H1 (cell line): ENCODE measurements around the gene MRM3. TPM values are rescaled to one million over a fixed set of nuclear protein-coding genes. Genes with fewer than 3 reads are reported as not detected.

Experiments
- CTCF ChIA-PET: fragments of 300-600 bp; sonication (Branson Sonifier 250); formaldehyde crosslinking; loops from one replicate; lab custom pipeline; 2021; ENCODE audit not compliant: partially characterized antibody; lab: Charles Lee
- POLR2A ChIA-PET: fragments of 300-600 bp; sonication (Branson Sonifier 250); formaldehyde crosslinking; loops from one replicate; lab custom pipeline; 2021; ENCODE audit warnings: inconsistent platforms; ENCODE audit not compliant: partially characterized antibody; lab: Charles Lee
- DNase-seq, 2 experiments: peaks; one replicate each; pipeline versions ENCODE4 v3.0.0 to v3.0.0-alpha.2; 2010 to 2022; ENCODE audit warnings: low spot score in 2 of 2, low read depth in 1 of 2, mixed read lengths in 1 of 2
- FAIRE-seq: peaks from 2 replicates; lab custom pipeline; 2011; peaks lifted over from hg19 to GRCh38; lab: Jason Lieb, UNC
- H2AFZ ChIP-seq: 2 replicates; pipeline ENCODE4 v1.8.1; 2012; ENCODE audit warnings: low read length, inconsistent platforms
- H2AK5ac ChIP-seq: 2 replicates; pipeline ENCODE4 v1.6.1; 2013; ENCODE audit warnings: low read depth, low read length
- H2BK120ac ChIP-seq: replicated peaks from 2 replicates; pipeline ENCODE3; 2013; ENCODE audit warnings: low read depth, low read length, inconsistent platforms
- H2BK12ac ChIP-seq: 2 replicates; pipeline ENCODE4 v1.6.1; 2013; ENCODE audit warnings: low read depth, low read length
- H2BK15ac ChIP-seq: 2 replicates; pipeline ENCODE4 v1.6.1; 2013; ENCODE audit warnings: low read length
- H2BK20ac ChIP-seq: 2 replicates; pipeline ENCODE4 v1.6.1; 2013; ENCODE audit warnings: low read length
- H2BK5ac ChIP-seq: 2 replicates; pipeline ENCODE4 v1.6.1; 2013; ENCODE audit warnings: low read depth, low read length
- H3K14ac ChIP-seq: 2 replicates; pipeline ENCODE4 v1.6.1; 2013; ENCODE audit warnings: inconsistent platforms; ENCODE audit not compliant: insufficient read length
- H3K18ac ChIP-seq: 2 replicates; pipeline ENCODE4 v1.6.1; 2013; ENCODE audit warnings: low read length; ENCODE audit errors: extremely low read depth
- H3K23ac ChIP-seq: 2 replicates; pipeline ENCODE4 v1.6.1; 2013; ENCODE audit warnings: inconsistent platforms; ENCODE audit not compliant: insufficient read length
- H3K23me2 ChIP-seq: 2 replicates; pipeline ENCODE4 v1.6.1; 2013; ENCODE audit warnings: low read depth, low read length
- H3K27ac ChIP-seq: 2 replicates; pipeline ENCODE4 v1.6.1; 2011; ENCODE audit warnings: low read depth, low read length, inconsistent platforms
- H3K27me3 ChIP-seq, 4 experiments: replicated peaks in 1 of 4; 1 replicate in 1 of 4; 2 replicates in 3 of 4; pipeline versions ENCODE4 v1.6.1 to v1.8.1; 2011 to 2013; ENCODE audit warnings: low read length in 3 of 4, mild to moderate bottlenecking in 3 of 4, inconsistent platforms in 2 of 4, mixed read lengths in 2 of 4, moderate library complexity in 1 of 4; ENCODE audit not compliant: control insufficient read depth in 3 of 4, insufficient read depth in 3 of 4; ENCODE audit errors: extremely low read depth in 1 of 4
- H3K36me3 ChIP-seq, 4 experiments: 2 replicates each; pipeline versions ENCODE4 v1.6.1 to v1.8.1; 2011 to 2013; ENCODE audit warnings: mild to moderate bottlenecking in 4 of 4, low read length in 3 of 4, moderate library complexity in 2 of 4, control low read depth in 1 of 4, inconsistent platforms in 1 of 4; ENCODE audit not compliant: insufficient read depth in 4 of 4, control insufficient read depth in 2 of 4
- H3K4ac ChIP-seq: replicated peaks from 2 replicates; pipeline ENCODE3; 2013; ENCODE audit warnings: low read length, low read depth, mixed read lengths, inconsistent platforms; ENCODE audit not compliant: insufficient read length
- H3K4me1 ChIP-seq, 4 experiments: replicated peaks in 1 of 4; 1 replicate in 1 of 4; 2 replicates in 3 of 4; pipeline versions ENCODE4 v1.6.1 to v1.8.1; 2011 to 2013; ENCODE audit warnings: low read length in 3 of 4, inconsistent platforms in 2 of 4, mixed read lengths in 1 of 4; ENCODE audit not compliant: insufficient read depth in 4 of 4, control insufficient read depth in 3 of 4
- H3K4me2 ChIP-seq, 2 experiments: 2 replicates each; pipeline versions ENCODE4 v1.6.1 to v1.8.1; 2011 to 2013; ENCODE audit warnings: low read depth in 2 of 2, low read length in 2 of 2, control low read depth in 1 of 2, inconsistent platforms in 1 of 2, mild to moderate bottlenecking in 1 of 2; ENCODE audit not compliant: insufficient read depth in 1 of 2
- H3K4me3 ChIP-seq, 4 experiments: fragments of 200-600, 300-600 bp in 1 of 4; sonication (generic), shearing (Covaris generic), sonication (Bioruptor Twin) in 1 of 4; 2 replicates each; pipeline versions ENCODE4 v1.5.1 to v1.8.1; 2011 to 2016; ENCODE audit warnings: low read length in 4 of 4, low read depth in 3 of 4, control low read depth in 2 of 4, inconsistent platforms in 2 of 4, mild to moderate bottlenecking in 2 of 4, mixed read lengths in 1 of 4, moderate library complexity in 1 of 4; ENCODE audit not compliant: insufficient read depth in 2 of 4; ENCODE audit errors: extremely low read depth in 1 of 4
- H3K56ac ChIP-seq: replicated peaks from 2 replicates; pipeline ENCODE3; 2013; ENCODE audit warnings: low read depth, mild to moderate bottlenecking, mixed read lengths, low read length, inconsistent platforms; ENCODE audit not compliant: insufficient read length
- H3K79me1 ChIP-seq: 2 replicates; pipeline ENCODE4 v1.6.1; 2013; ENCODE audit warnings: low read depth, low read length, control low read depth
- H3K79me2 ChIP-seq, 2 experiments: 2 replicates each; pipeline versions ENCODE4 v1.6.1 to v1.8.1; 2012 to 2013; ENCODE audit warnings: low read length in 2 of 2, mild to moderate bottlenecking in 2 of 2, inconsistent platforms in 1 of 2; ENCODE audit not compliant: insufficient read depth in 2 of 2, control insufficient read depth in 1 of 2
- H3K9ac ChIP-seq, 4 experiments: replicated peaks in 1 of 4; 1 replicate in 1 of 4; 2 replicates in 3 of 4; pipeline versions ENCODE4 v1.6.1 to v1.8.1; 2011 to 2013; ENCODE audit warnings: low read depth in 3 of 4, low read length in 3 of 4, control low read depth in 2 of 4, mild to moderate bottlenecking in 2 of 4, moderate library complexity in 2 of 4, inconsistent platforms in 1 of 4; ENCODE audit errors: extremely low read depth in 1 of 4
- H3K9me3 ChIP-seq, 2 experiments: 2 replicates each; pipeline versions ENCODE4 v1.6.1 to v1.8.1; 2012 to 2013; ENCODE audit warnings: mild to moderate bottlenecking in 2 of 2, moderate library complexity in 2 of 2, control low read depth in 1 of 2, inconsistent platforms in 1 of 2, low read depth in 1 of 2, low read length in 1 of 2, mixed read lengths in 1 of 2; ENCODE audit not compliant: insufficient read depth in 2 of 2
- H4K20me1 ChIP-seq, 2 experiments: replicated peaks in 1 of 2; 2 replicates each; pipeline versions ENCODE3 to v1.8.1; 2011 to 2013; ENCODE audit warnings: inconsistent platforms in 2 of 2, low read length in 2 of 2, mild to moderate bottlenecking in 1 of 2; ENCODE audit not compliant: insufficient read depth in 2 of 2, control insufficient read depth in 1 of 2
- H4K5ac ChIP-seq: 2 replicates; pipeline ENCODE4 v1.6.1; 2013; ENCODE audit warnings: low read length, low read depth, mixed read lengths, inconsistent platforms; ENCODE audit not compliant: insufficient read length
- H4K8ac ChIP-seq: 2 replicates; pipeline ENCODE4 v1.8.0; 2013; ENCODE audit warnings: mild to moderate bottlenecking, moderate library complexity, low read length, inconsistent platforms; ENCODE audit not compliant: insufficient read depth; ENCODE audit errors: extremely low read depth
- H4K91ac ChIP-seq: replicated peaks from 2 replicates; pipeline ENCODE3; 2013; ENCODE audit warnings: low read length, mixed read lengths, inconsistent platforms; ENCODE audit not compliant: insufficient read length
- BACH1 ChIP-seq: IDR thresholded peaks from 2 replicates; pipeline ENCODE4 v1.6.1; 2012; ENCODE audit warnings: low read length, improper control_type of control experiment
- BCL11A ChIP-seq, 2 experiments: IDR thresholded peaks; one replicate each; pipeline ENCODE4 v1.6.1; 2011; ENCODE audit warnings: low read depth in 2 of 2, low read length in 2 of 2, mild to moderate bottlenecking in 2 of 2
- CHD1 ChIP-seq: IDR thresholded peaks from 2 replicates; pipeline ENCODE4 v1.6.1; 2012; ENCODE audit warnings: low read depth, low read length, improper control_type of control experiment
- CREB1 ChIP-seq: IDR thresholded peaks from 2 replicates; pipeline ENCODE4 v1.6.1; 2012; ENCODE audit warnings: inconsistent platforms
- POLR2AphosphoS5 ChIP-seq: IDR thresholded peaks from 2 replicates; pipeline ENCODE4 v1.6.1; 2011; ENCODE audit warnings: low read depth, low read length
- RBBP5 ChIP-seq: IDR thresholded peaks from 2 replicates; pipeline ENCODE4 v1.7.1; 2012; ENCODE audit warnings: low read depth, mild to moderate bottlenecking, inconsistent platforms, low read length, moderate library complexity, borderline replicate concordance
- WGBS, 2 experiments: shearing (Covaris generic) in 1 of 2; methylation state at CpG; one replicate each; pipeline versions ENCODE4 v1.1.6 to v1.1.7; 2013 to 2015; ENCODE audit warnings: low lambda C conversion rate in 2 of 2, mixed read lengths in 2 of 2, inconsistent platforms in 1 of 2, low coverage in 1 of 2, missing lambda C conversion rate in 1 of 2; ENCODE audit not compliant: insufficient replicate concordance in 2 of 2, insufficient coverage in 1 of 2, insufficient read length in 1 of 2; ENCODE audit errors: extremely low coverage in 1 of 2, missing lambda C conversion rate in 1 of 2; 5-methylcytosine and 5-hydroxymethylcytosine counted together
- polyA plus RNA-seq, 7 experiments: library from polyadenylated mRNA; depleted of rRNA in 3 of 7; stranded (reverse) in 5 of 7; unstranded in 2 of 7; fragments of >200 nt in 5 of 7; fragments of 200-250 nt in 2 of 7; gene quantifications; 1 replicate in 5 of 7; 2 replicates in 1 of 7; 4 replicates in 1 of 7; pipeline versions ENCODE4 v1.2.1 to v1.2.3, GENCODE V29; 2011 to 2013; ENCODE audit warnings: missing spikeins in 2 of 7, mixed read lengths in 2 of 7
- total RNA-seq: library from RNA; stranded (reverse); fragmentation: NEBNext Ultra II Directional; extraction: Animal tissue kit (Norgen Biotek cat#: 25700); gene quantifications from 2 replicates; pipeline ENCODE4 v1.2.1, GENCODE V29; 2021

The MRM3 gene
- total and polyA plus RNA-seq, 2 of the 8 experiments (the other 6 are each of a cell fraction or from before 2014, with no cell fraction given), result 10.1 to 20.8 TPM

- Histone ChIP-seq H4K91ac (peak overlapping the region; percentile 39), H3K18ac (no peak overlapping the region), H2BK15ac (0 out of 2 replicates have a peak overlapping the region, but pooled peaks have one; percentile 24), H3K27ac (no peak overlapping the region), H3K4me1 (no peaks in the 10 kb centered on the region), H2AFZ (no peak overlapping the region), H2BK120ac (peak overlapping the region; percentile 15), H3K56ac (peak overlapping the region; percentile 37), H3K23me2 (peaks cover 5% of the 10 kb centered on the region; the same call in 1 of the 2 replicates), H3K27me3 (no peaks in the 10 kb centered on the region), H3K79me1 (peaks cover 11% of the 10 kb centered on the region), H2BK5ac (peak overlapping the region; percentile 60; the same call in 1 of the 2 replicates), H3K9me3 (no peaks in the 10 kb centered on the region), H3K23ac (no peak overlapping the region), H3K4me2 (no peak overlapping the region), H3K79me2 (peaks cover 0 to 5% of the 10 kb centered on the region in 2 experiments; a peak in 1 of 4 replicates), H3K36me3 (peaks cover 2 to 34% (median 18%) of the 10 kb centered on the region in 4 experiments; a peak in 5 of 8 replicates), H4K8ac (no peak overlapping the region), H2AK5ac (no peak overlapping the region), H4K5ac (no peak overlapping the region), H3K4me3 (no peak overlapping the region), H3K9ac (peak overlapping the region in 1 of 4 experiments; percentile 4; a peak in 1 of 7 replicates), H3K14ac (no peak overlapping the region), H4K20me1 (peaks cover 0 to 10% of the 10 kb centered on the region in 2 experiments), H3K4ac (peak overlapping the region; percentile 85), H2BK20ac (no peak overlapping the region), H2BK12ac (peak overlapping the region; percentile 76; the same call in 1 of the 2 replicates)
- no peak for DNase-seq
- CTCF ChIA-PET, result no interaction called here
- FAIRE-seq, result peak; percentile 24
- POLR2A ChIA-PET, result no interaction called here
- WGBS, 2 experiments, result 97 to 100% methylated on average over 1 to 14 of the region's 14 CpGs
- TF ChIP-seq CHD1, result no peak
- TF ChIP-seq RBBP5, result no peak
- no peak for TF ChIP-seq BCL11A (IDR thresholded peaks at IDR 0.05; ENCODE audit: low read depth in 2 of 2, low read length in 2 of 2)
- TF ChIP-seq BACH1, result no peak
- TF ChIP-seq CREB1, result no peak
- no peak for TF ChIP-seq POLR2AphosphoS5
These were observed 30.6 kb downstream of the MRM3 start for GRCh38 chr17:812638-813204.
